Gastrocnemius medialis (tissue), 4 donors: ENCODE measurements around the gene TMEM150B. TPM values are rescaled to one million over a fixed set of nuclear protein-coding genes. Genes with fewer than 3 reads are reported as not detected.

ENCODE experiments used
- ATAC-seq, 2 donors: fragments of 150-250 bp; one replicate each; pipeline ENCODE4 v1.9.1; 2016
- DNase-seq, 2 donors: peaks; one replicate each; pipeline ENCODE4 v3.0.0-alpha.2; 2019
- H3K27ac ChIP-seq, 4 donors: fragments of 200-600 bp; sonication (generic); 1 replicate in 1 of 4; 2 replicates in 3 of 4; pipeline ENCODE4 v1.5.1; 2016 to 2018; ENCODE audit warnings: mild to moderate bottlenecking in 2 of 4, moderate library complexity in 1 of 4
- H3K27me3 ChIP-seq, 3 donors: fragments of 200-600 bp; sonication (generic) in 2 of 3; 1 replicate in 1 of 3; 2 replicates in 2 of 3; pipeline versions ENCODE4 v1.5.1 to v1.6.0; 2016 to 2019; ENCODE audit warnings: mild to moderate bottlenecking in 1 of 3, moderate library complexity in 1 of 3
- H3K36me3 ChIP-seq, 2 donors: fragments of 200-600 bp; sonication (generic) in 1 of 2; one replicate each; pipeline ENCODE4 v1.5.1; 2017 to 2018
- H3K4me1 ChIP-seq, 2 donors: fragments of 200-600 bp; sonication (generic) in 1 of 2; one replicate each; pipeline ENCODE4 v1.5.1; 2016 to 2017; ENCODE audit warnings: mild to moderate bottlenecking in 2 of 2
- H3K4me3 ChIP-seq, 4 donors: fragments of 200-600 bp; sonication (generic) in 3 of 4; 1 replicate in 1 of 4; 2 replicates in 3 of 4; pipeline ENCODE4 v1.5.1; 2016 to 2019; ENCODE audit warnings: mild to moderate bottlenecking in 2 of 4
- H3K9me3 ChIP-seq, 3 donors: fragments of 200-600 bp; sonication (generic) in 2 of 3; 1 replicate in 1 of 3; 2 replicates in 2 of 3; pipeline ENCODE4 v1.5.1; 2016 to 2019
- CTCF ChIP-seq, 5 experiments: fragments of 450-650 bp in 3 of 5; fragments of 200-600 bp in 2 of 5; sonication (generic) in 2 of 5; IDR thresholded peaks in 4 of 5; conservative IDR thresholded peaks in 1 of 5; 1 replicate in 4 of 5; 2 replicates in 1 of 5; pipeline ENCODE4 v1.5.1; 2016 to 2019; ENCODE audit warnings: antibody characterized with exemption in 5 of 5, mild to moderate bottlenecking in 3 of 5, moderate library complexity in 3 of 5
- POLR2A ChIP-seq, 2 donors: fragments of 450-650 bp; IDR thresholded peaks; one replicate each; pipeline ENCODE4 v1.6.1; 2017; ENCODE audit warnings: antibody characterized with exemption in 2 of 2, mild to moderate bottlenecking in 2 of 2, moderate library complexity in 2 of 2
- in situ Hi-C, 4 donors: fragments of 200-750 bp; cut with MboI; loops; one replicate each; pipeline versions ENCODE4 v1.15.0 to v1.8.0; 2017; ENCODE audit warnings: low sequenced_read_pairs in 4 of 4
- intact Hi-C: fragments of 100-400 bp; cut with DNase I; formaldehyde crosslinking; loops from one replicate; pipeline ENCODE4 v1.15.1; 2023; ENCODE audit warnings: low total_unique reads
- total RNA-seq, 4 donors: library from RNA; depleted of rRNA; stranded (reverse); fragments of >200 nt; gene quantifications; one replicate each; pipeline versions ENCODE4 v1.1.0 to v1.2.3, GENCODE V29; 2016

TMEM150B gene
- total RNA-seq, 4 donors from 2014 or later, result 0.40 to 3.3 TPM; not detected in 2

GRCh38 chr19:55347442-55348009, 22.4 kb upstream of the TMEM150B start:
- Histone ChIP-seq H3K27me3 (peaks cover 13 to 23% (median 15%) of the 10 kb centered on the region in 3 donors), H3K4me3 (no peak overlapping the region), H3K27ac (no peak overlapping the region), H3K9me3 (no peaks in the 10 kb centered on the region), H3K36me3 (peaks cover 0 to 12% of the 10 kb centered on the region in 2 donors), H3K4me1 (no peaks in the 10 kb centered on the region)
- ATAC-seq (no peak), DNase-seq (no peak)
- in situ Hi-C loops, result no loop called here
- no peak for TF ChIP-seq POLR2A (IDR thresholded peaks at IDR 0.05)
- intact Hi-C loops, result no loop called here

GRCh38 chr19:55346725-55347441, 21.7 kb upstream of the TMEM150B start:
- DNase-seq (no peak), ATAC-seq (no peak)
- H3K9me3 ChIP-seq, result no peaks in the 10 kb centered on the region
- peaks cover 7 to 16% (median 8%) of the 10 kb centered on the region in 3 donors for H3K27me3 ChIP-seq
- H3K4me3 ChIP-seq, result no peak overlapping the region
- in situ Hi-C loops (no loop called here), intact Hi-C loops (no loop called here)
- TF ChIP-seq POLR2A (IDR thresholded peaks at IDR 0.05) (no peak), CTCF (IDR thresholded peaks at IDR 0.05 in 4 of 5, conservative IDR thresholded peaks at IDR 0.05 in 1 of 5) (no peak)
- no peak overlapping the region for H3K27ac ChIP-seq
- H3K36me3 ChIP-seq, result peaks cover 0 to 18% of the 10 kb centered on the region in 2 donors
- no peaks in the 10 kb centered on the region for H3K4me1 ChIP-seq

DNA sequence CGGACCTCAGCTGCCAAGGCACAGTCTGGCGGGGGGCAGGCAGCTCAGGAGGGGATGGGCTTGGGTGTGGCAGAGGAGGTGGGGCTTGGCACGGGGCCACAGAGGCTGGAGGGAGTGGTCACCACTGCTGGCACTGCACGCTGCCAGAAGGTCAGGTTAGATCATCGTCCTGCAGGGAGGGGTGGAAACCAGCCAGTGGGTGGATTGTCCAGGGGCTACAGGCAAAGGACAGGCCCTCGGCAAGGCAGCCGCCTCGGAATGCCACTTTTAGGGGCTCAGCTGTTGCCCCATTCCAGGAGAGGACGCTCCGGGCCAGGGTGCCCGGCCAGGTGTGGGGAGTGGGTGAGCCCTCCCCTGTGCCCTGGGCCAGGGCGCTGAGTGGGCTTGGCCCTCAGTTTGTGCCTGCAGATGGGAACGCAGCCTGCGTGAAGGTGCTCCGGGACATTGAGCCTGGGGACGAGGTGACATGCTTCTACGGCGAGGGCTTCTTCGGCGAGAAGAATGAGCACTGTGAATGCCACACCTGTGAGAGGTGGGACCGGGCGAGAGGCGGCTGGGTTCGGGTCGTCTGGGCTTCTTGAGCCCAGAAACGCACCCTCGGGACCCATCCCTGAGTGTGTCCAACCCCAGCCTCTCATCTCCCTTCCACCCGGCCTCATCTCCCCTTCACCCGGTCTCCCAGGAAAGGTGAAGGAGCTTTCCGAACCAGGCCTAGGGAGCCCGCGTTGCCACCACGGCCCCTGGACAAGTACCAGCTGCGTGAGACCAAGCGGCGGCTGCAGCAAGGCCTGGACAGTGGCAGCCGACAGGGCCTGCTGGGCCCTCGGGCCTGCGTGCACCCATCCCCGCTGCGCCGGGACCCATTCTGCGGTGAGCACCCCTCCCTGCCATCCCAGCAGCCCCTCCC, 20.9 kb upstream of the TMEM150B start:
- in situ Hi-C loops, result no loop called here
- H3K4me1 ChIP-seq, result peaks cover 0 to 7% of the 10 kb centered on the region in 2 donors
- H3K4me3 ChIP-seq, result no peak overlapping the region
- no peak for TF ChIP-seq POLR2A (IDR thresholded peaks at IDR 0.05)
- TF ChIP-seq CTCF (IDR thresholded peaks at IDR 0.05 in 4 of 5, conservative IDR thresholded peaks at IDR 0.05 in 1 of 5), result no peak
- H3K9me3 ChIP-seq, result no peaks in the 10 kb centered on the region
- H3K27ac ChIP-seq, result no peak overlapping the region
- H3K36me3 ChIP-seq, result peaks cover 0 to 18% of the 10 kb centered on the region in 2 donors
- H3K27me3 ChIP-seq, result peaks cover 0 to 8% (median under 1%) of the 10 kb centered on the region in 3 donors
- intact Hi-C loops, result no loop called here
- ATAC-seq (no peak), DNase-seq (no peak)

DNA sequence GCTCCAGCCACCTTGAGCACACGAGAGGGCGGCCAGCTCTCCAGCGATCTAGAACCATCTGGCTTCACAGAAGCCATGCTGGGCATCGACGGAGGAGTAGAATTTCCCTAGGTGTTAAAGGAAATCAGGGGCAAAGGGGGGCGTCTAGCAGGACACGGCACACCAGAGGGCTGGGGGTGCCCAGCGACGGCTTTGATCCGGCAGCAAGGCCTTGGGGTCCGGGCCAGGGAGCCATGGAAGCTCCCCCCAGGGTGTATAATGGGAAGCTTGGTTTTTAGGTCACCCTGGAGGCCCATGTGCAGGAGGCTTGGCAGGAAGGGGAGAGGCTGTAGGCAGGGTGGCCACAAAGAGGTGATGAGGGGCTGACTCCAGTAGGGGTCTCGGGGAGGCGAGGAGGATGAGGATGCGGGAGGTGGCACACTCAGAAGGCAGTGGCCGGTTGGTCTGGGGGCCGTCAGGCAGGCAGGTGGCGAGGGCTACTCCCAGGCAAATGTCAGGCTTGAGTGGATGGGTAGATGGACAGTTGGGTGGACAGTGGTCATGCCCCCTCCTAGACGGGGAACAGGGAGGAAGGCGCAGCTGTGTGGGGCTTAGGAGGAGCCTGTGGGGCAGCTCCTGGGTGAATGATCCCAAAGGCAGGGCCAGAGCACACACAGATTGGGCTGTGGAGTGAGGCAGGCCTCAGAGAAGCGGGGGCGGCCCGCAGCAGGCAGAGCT, 20.1 kb upstream of the TMEM150B start:
- Histone ChIP-seq H3K9me3 (no peaks in the 10 kb centered on the region), H3K27me3 (peaks cover 0 to under 1% (median 0%) of the 10 kb centered on the region in 3 donors), H3K4me1 (peaks cover 7 to 15% of the 10 kb centered on the region in 2 donors), H3K4me3 (no peak overlapping the region), H3K36me3 (peaks cover 0 to 18% of the 10 kb centered on the region in 2 donors), H3K27ac (no peak overlapping the region)
- TF ChIP-seq CTCF (IDR thresholded peaks at IDR 0.05 in 4 of 5, conservative IDR thresholded peaks at IDR 0.05 in 1 of 5), result no peak
- TF ChIP-seq POLR2A (IDR thresholded peaks at IDR 0.05), result no peak
- in situ Hi-C loops, result no loop called here
- DNase-seq (no peak), ATAC-seq (no peak)
- intact Hi-C loops, result no loop called here
